Fibroblast of the aortic adventitia (primary cell): ENCODE data around the gene CMTM5. TPM values are rescaled to one million over a fixed set of nuclear protein-coding genes. Genes with fewer than 3 reads are reported as not detected.

Source experiments
- DNase-seq: peaks from one replicate; pipeline ENCODE4 v3.0.0-alpha.2; 2010; ENCODE audit warnings: low read depth
- H3K4me3 ChIP-seq: 2 replicates; pipeline ENCODE4 v1.5.1; 2011; ENCODE audit warnings: low read depth, mild to moderate bottlenecking, control low read depth, low read length, moderate library complexity
- total RNA-seq: library from RNA; depleted of rRNA; stranded (reverse); fragments of >200 nt; gene quantifications from 2 replicates; pipeline ENCODE4 v1.2.3, GENCODE V29; 2012; ENCODE audit warnings: low replicate concordance
- TF ChIP-seq, protein P1 (sequence below): IDR thresholded peaks from 2 replicates; pipeline ENCODE4 v1.5.1; 2011; ENCODE audit warnings: mild to moderate bottlenecking, low read length, control low read depth, inconsistent platforms; ENCODE audit not compliant: insufficient read depth

Gene CMTM5
- total RNA-seq, 1 donor, result not detected

- no peak for DNase-seq
- no peak overlapping the region for H3K4me3 ChIP-seq
- TF ChIP-seq, protein P1, sequence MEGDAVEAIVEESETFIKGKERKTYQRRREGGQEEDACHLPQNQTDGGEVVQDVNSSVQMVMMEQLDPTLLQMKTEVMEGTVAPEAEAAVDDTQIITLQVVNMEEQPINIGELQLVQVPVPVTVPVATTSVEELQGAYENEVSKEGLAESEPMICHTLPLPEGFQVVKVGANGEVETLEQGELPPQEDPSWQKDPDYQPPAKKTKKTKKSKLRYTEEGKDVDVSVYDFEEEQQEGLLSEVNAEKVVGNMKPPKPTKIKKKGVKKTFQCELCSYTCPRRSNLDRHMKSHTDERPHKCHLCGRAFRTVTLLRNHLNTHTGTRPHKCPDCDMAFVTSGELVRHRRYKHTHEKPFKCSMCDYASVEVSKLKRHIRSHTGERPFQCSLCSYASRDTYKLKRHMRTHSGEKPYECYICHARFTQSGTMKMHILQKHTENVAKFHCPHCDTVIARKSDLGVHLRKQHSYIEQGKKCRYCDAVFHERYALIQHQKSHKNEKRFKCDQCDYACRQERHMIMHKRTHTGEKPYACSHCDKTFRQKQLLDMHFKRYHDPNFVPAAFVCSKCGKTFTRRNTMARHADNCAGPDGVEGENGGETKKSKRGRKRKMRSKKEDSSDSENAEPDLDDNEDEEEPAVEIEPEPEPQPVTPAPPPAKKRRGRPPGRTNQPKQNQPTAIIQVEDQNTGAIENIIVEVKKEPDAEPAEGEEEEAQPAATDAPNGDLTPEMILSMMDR, result no peak
Observed at GRCh38 chr14:23409475-23409874, 32.6 kb downstream of the CMTM5 start.

GRCh38 chr14:23409966-23410635, 33.3 kb downstream of the CMTM5 start:
- TF ChIP-seq, protein P1, result no peak
- no peak overlapping the region for H3K4me3 ChIP-seq
- DNase-seq, result no peak

- TF ChIP-seq, protein P1, result no peak
- no peak overlapping the region for H3K4me3 ChIP-seq
- DNase-seq, result no peak
Observed at GRCh38 chr14:23411563-23412525, 35.0 kb downstream of the CMTM5 start.

GRCh38 chr14:23413681-23414080, 36.8 kb downstream of the CMTM5 start:
- TF ChIP-seq, protein P1, result no peak
- no peak overlapping the region for H3K4me3 ChIP-seq
- DNase-seq, result no peak

- DNase-seq, result no peak
- no peak overlapping the region for H3K4me3 ChIP-seq
- TF ChIP-seq, protein P1, result no peak
Observed at GRCh38 chr14:23414254-23414653, 37.4 kb downstream of the CMTM5 start.

DNA sequence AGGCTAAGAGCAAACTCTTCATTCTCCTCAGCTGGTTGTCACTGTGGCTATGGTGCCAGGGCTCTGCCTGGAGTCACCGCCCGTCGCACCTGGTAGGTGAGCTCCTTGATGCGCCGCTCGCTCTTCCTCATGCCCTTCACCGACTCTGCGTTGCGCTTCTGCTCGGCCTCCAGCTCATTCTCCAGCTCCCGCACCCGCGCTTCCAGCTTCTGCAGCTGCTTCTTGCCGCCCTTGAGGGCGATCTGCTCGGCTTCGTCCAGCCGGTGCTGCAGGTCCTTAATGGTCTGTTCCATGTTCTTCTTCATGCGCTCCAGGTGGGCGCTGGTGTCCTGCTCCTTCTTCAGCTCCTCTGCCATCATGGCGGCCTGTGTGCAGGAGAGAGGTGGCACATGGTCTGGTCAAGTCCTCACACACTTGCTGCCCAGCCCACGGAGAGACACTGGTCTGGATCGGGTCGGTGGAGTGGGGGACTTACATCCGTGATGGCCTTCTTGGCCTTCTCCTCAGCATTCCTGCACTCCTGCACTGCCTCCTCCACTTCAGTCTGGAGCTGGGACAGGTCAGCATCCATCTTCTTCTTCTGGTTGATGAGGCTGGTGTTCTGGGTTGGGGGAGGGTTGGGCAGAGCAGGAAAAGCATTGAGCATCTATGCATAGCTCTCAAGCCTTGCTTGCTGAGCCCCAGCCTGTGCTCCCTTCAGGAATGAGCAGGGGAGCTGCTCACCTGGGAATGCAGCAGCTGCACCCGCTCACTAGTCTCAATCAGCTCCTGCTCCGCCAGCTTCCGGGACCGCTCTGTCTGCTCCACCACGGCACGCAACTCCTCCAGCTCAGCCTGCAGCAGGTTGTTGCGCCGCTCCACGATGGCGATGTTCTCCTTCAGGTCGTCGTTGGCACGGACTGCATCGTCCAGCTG, 38.3 kb downstream of the CMTM5 start:
- no peak overlapping the region for H3K4me3 ChIP-seq
- DNase-seq, result no peak
- TF ChIP-seq, protein P1, result no peak
